Activated naive CD4-positive, alpha-beta T cell treated with anti-CD3 and anti-CD28 coated beads, Interleukin-2, amount 10 ng/mL, durations not matched to agents 7 days and 5 days (primary cell): ENCODE data around the gene WDR19.

Experiments
- CTCF ChIA-PET: fragments of 350-600 bp; sonication (Branson Sonifier 250); formaldehyde crosslinking; loops from one replicate; lab custom pipeline; 2021; ENCODE audit warnings: antibody characterized with exemption; lab: Charles Lee
- DNase-seq: peaks from one replicate; pipeline ENCODE4 v3.0.0-alpha.2; 2020
- H3K27ac Mint-ChIP-seq: one replicate; pipeline ENCODE4 v1.8.0; 2021; ENCODE audit warnings: mild to moderate bottlenecking, moderate library complexity, mixed read lengths
- H3K27me3 Mint-ChIP-seq: one replicate; pipeline ENCODE4 v1.8.0; 2021; ENCODE audit warnings: mild to moderate bottlenecking, mixed read lengths
- H3K36me3 Mint-ChIP-seq: one replicate; pipeline ENCODE4 v1.8.0; 2021; ENCODE audit warnings: mixed read lengths
- H3K4me1 Mint-ChIP-seq: one replicate; pipeline ENCODE4 v1.8.0; 2021; ENCODE audit warnings: mixed read lengths
- H3K4me3 Mint-ChIP-seq: one replicate; pipeline ENCODE4 v1.8.0; 2021; ENCODE audit warnings: mild to moderate bottlenecking, moderate library complexity, mixed read lengths
- H3K9me3 Mint-ChIP-seq: one replicate; pipeline ENCODE4 v1.8.0; 2021; ENCODE audit warnings: mixed read lengths

The WDR19 gene

GRCh38 chr4:39181520-39181904, 817 bp upstream of the WDR19 start:
- peaks cover 5% of the 10 kb centered on the region for H3K27me3 Mint-ChIP-seq
- no peak overlapping the region for H3K4me3 Mint-ChIP-seq
- no peaks in the 10 kb centered on the region for H3K9me3 Mint-ChIP-seq
- no peaks in the 10 kb centered on the region for H3K36me3 Mint-ChIP-seq
- CTCF ChIA-PET = interaction anchor here (0.5 to 1.0 kb wide), 10 partner anchors 8 to 543 kb away, joined by 3 to 4 read pairs (median 3); no protein-coding TSS in a partner anchor
- H3K27ac Mint-ChIP-seq = peak overlapping the region; percentile 65
- no peak for DNase-seq
- H3K4me1 Mint-ChIP-seq = peaks cover 10% of the 10 kb centered on the region

DNA sequence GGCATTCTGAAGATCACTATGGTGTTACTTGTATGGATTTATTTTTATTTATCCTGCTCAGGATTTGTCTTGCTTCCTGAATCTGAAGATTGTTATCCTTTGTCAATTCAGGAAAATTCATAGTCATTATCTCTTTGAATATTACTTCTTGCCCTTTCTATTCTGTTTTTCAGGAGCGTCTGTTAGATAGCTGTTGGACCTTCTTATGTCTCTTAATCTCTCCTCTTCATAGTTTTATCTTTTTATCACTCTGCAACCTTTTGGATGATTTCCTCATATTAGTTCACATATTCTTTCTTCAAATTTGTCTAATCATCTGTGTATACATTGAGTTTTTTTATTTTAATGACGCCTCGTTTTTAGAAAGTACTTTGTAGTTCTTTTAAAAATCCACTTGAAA, 19.6 kb downstream of the WDR19 start:
- Mint-ChIP-seq H3K36me3 (peaks cover 5% of the 10 kb centered on the region), H3K9me3 (no peaks in the 10 kb centered on the region), H3K4me3 (no peak overlapping the region), H3K27ac (no peak overlapping the region), H3K27me3 (no peaks in the 10 kb centered on the region), H3K4me1 (peaks cover 3% of the 10 kb centered on the region)
- no peak for DNase-seq
- CTCF ChIA-PET = interaction anchor here (0.8 kb wide), 1 partner anchor 278 kb away, joined by 4 read pairs; no protein-coding TSS in a partner anchor

GRCh38 chr4:39204543-39204942, 22.2 kb downstream of the WDR19 start:
- Mint-ChIP-seq H3K27ac (no peak overlapping the region), H3K4me3 (no peak overlapping the region), H3K9me3 (no peaks in the 10 kb centered on the region), H3K36me3 (peaks cover 13% of the 10 kb centered on the region), H3K27me3 (no peaks in the 10 kb centered on the region), H3K4me1 (peaks cover 3% of the 10 kb centered on the region)
- CTCF ChIA-PET = no interaction called here
- DNase-seq = no peak

DNA sequence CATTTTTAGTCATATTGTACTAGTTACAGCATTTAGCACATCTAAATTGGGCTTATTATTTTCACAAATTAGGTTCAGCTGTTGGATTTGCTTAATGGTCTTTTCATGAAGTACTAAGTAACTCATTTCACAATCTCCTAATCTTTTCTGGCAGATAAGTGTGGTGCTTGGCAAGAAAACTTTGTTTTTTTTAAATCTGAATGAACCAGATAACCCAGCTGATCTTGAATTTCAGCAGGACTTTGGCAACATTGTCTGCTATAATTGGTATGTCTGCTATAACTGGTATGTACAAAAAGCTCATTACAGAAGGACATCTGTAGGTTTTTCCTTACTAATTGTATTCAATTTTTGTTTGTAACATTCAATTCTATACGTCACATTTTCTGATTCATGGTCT, 22.7 kb downstream of the WDR19 start:
- Mint-ChIP-seq H3K27me3 (no peaks in the 10 kb centered on the region), H3K9me3 (no peaks in the 10 kb centered on the region), H3K4me1 (peaks cover 3% of the 10 kb centered on the region), H3K4me3 (no peak overlapping the region), H3K36me3 (peaks cover 13% of the 10 kb centered on the region), H3K27ac (no peak overlapping the region)
- DNase-seq = no peak
- CTCF ChIA-PET = no interaction called here

DNA sequence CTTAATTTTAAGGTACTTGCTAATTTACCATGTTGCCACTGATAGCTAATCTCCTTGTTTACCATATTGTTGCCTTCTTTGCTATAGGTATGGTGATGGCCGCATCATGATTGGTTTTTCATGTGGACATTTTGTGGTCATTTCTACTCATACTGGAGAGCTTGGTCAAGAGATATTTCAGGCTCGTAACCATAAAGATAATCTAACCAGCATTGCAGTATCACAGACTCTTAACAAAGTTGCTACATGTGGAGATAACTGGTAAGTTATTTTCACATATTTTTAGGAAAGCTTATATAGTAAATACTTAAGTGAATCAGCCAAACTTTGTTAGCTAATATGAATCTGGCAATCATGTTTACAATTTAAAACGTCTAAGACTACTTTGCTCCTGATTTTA, 23.1 kb downstream of the WDR19 start:
- Mint-ChIP-seq H3K36me3 (peaks cover 13% of the 10 kb centered on the region), H3K27ac (no peak overlapping the region), H3K4me3 (no peak overlapping the region), H3K4me1 (peaks cover 3% of the 10 kb centered on the region), H3K27me3 (no peaks in the 10 kb centered on the region), H3K9me3 (no peaks in the 10 kb centered on the region)
- CTCF ChIA-PET = no interaction called here
- DNase-seq = no peak

DNA sequence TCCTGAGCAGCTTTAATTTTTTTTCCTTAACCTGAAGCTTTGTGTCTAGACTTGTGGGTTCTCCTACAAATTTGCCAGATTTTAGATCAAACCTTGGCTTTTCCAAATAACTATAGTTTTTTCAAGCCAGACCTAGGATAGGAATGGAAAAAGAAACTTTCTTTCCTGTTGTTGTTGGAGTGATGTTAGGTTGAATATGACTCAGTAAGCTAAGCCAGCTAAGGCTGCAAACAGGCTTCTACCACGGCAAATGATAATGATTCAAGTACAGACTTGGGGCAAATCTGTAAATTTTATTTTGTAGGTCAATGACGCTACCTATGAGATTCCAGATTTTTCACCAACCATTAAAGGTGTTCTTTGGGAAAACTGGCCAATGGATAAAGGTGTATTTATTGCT, 45.6 kb downstream of the WDR19 start:
- no peaks in the 10 kb centered on the region for H3K9me3 Mint-ChIP-seq
- CTCF ChIA-PET = interaction anchor here (1.0 to 1.6 kb wide), 2 partner anchors 130 to 367 kb away, joined by 3 read pairs; no protein-coding TSS in a partner anchor
- H3K27ac Mint-ChIP-seq = no peak overlapping the region
- H3K27me3 Mint-ChIP-seq = no peaks in the 10 kb centered on the region
- no peak overlapping the region for H3K4me3 Mint-ChIP-seq
- DNase-seq = no peak
- no peaks in the 10 kb centered on the region for H3K36me3 Mint-ChIP-seq
- no peaks in the 10 kb centered on the region for H3K4me1 Mint-ChIP-seq

DNA sequence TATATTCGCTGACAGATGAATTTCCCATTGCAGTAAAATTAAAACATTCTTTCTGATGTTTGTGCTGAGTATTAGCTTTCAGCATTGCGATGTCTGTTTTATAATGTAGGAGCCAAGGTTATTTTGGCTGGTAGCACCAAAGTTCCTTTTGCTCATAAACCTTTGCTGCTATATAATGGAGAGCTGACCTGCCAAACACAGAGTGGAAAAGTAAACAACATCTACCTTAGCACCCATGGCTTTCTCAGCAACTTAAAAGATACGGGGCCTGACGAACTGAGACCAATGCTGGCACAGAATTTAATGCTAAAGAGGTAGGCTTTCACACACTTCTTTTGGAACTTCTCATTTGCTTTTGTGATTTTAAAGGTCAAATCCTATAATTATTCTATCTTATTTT, 46.0 kb downstream of the WDR19 start:
- H3K4me1 Mint-ChIP-seq = no peaks in the 10 kb centered on the region
- CTCF ChIA-PET = interaction anchor here (1.0 to 1.6 kb wide), 2 partner anchors 130 to 368 kb away, joined by 3 read pairs; no protein-coding TSS in a partner anchor
- H3K27me3 Mint-ChIP-seq = no peaks in the 10 kb centered on the region
- H3K9me3 Mint-ChIP-seq = no peaks in the 10 kb centered on the region
- no peak overlapping the region for H3K27ac Mint-ChIP-seq
- no peak overlapping the region for H3K4me3 Mint-ChIP-seq
- H3K36me3 Mint-ChIP-seq = no peaks in the 10 kb centered on the region
- DNase-seq = no peak

DNA sequence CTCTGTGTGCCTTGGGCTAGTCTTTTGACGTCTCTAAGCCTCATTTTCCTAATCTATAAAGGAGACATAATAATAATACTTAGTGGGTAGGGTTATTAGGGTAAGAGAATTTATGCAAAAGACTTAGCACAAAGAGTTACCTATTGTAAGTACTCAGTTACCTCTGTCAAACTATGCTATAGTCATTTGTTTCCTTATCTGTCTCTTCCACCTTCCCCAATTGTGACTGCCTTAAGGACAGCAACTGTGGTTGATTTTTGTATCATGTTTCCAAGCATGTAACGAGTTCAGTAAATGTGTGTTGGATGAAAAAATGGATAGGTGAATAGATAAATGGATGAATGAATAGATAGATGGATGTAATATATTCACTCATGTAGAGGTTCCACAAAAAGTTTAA, 48.1 kb downstream of the WDR19 start:
- DNase-seq = no peak
- Mint-ChIP-seq H3K27ac (no peak overlapping the region), H3K4me3 (no peak overlapping the region), H3K36me3 (peaks cover 1% of the 10 kb centered on the region), H3K4me1 (no peaks in the 10 kb centered on the region), H3K9me3 (no peaks in the 10 kb centered on the region), H3K27me3 (no peaks in the 10 kb centered on the region)
- CTCF ChIA-PET = no interaction called here

- Mint-ChIP-seq H3K36me3 (peaks cover 6% of the 10 kb centered on the region), H3K4me1 (no peaks in the 10 kb centered on the region), H3K27ac (no peak overlapping the region), H3K27me3 (no peaks in the 10 kb centered on the region), H3K4me3 (no peak overlapping the region), H3K9me3 (no peaks in the 10 kb centered on the region)
- CTCF ChIA-PET = no interaction called here
- no peak for DNase-seq
Measured at GRCh38 chr4:39231660-39232059, 49.3 kb downstream of the WDR19 start.

DNA sequence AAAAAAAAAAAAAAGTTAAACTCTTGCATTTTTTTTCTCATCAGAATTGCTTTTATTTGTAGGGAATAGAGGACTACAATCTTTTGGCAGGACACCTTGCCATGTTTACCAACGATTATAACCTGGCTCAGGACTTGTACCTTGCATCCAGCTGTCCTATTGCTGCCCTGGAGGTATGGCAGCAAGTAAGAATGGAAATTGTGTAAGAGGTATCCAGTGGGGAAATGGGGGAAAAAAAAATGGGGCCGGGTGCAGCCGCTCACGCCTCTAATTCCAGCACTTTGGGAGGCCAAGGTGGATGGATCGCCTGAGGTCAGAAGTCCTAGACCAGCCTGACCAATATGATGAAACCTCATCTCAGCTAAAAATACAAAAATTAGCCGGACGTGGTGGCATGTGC, 49.8 kb downstream of the WDR19 start:
- CTCF ChIA-PET = no interaction called here
- Mint-ChIP-seq H3K27ac (no peak overlapping the region), H3K4me3 (no peak overlapping the region), H3K27me3 (no peaks in the 10 kb centered on the region), H3K9me3 (no peaks in the 10 kb centered on the region), H3K4me1 (no peaks in the 10 kb centered on the region), H3K36me3 (peaks cover 6% of the 10 kb centered on the region)
- DNase-seq = no peak

DNA sequence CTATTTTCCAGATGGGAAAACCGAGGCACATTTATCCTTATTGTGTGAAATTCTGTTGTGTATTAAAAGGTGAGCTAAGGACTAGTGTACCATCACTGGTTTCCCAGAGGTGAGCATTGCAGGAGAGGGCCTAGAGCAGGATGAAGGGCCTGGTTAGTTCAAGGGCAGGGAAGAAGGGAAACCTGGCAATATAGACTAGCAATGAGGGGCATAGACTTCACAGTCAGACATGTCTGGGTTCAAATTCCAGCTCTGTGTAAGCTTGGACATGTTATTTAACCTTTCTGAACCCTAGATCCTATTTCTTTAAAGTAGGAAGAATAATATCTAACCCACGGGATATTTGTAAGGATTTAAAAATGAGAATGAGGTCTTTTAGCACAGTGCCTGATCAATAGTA, 50.8 kb downstream of the WDR19 start:
- Mint-ChIP-seq H3K36me3 (peaks cover 6% of the 10 kb centered on the region), H3K9me3 (no peaks in the 10 kb centered on the region), H3K27me3 (no peaks in the 10 kb centered on the region), H3K4me1 (no peaks in the 10 kb centered on the region), H3K27ac (no peak overlapping the region), H3K4me3 (no peak overlapping the region)
- CTCF ChIA-PET = no interaction called here
- no peak for DNase-seq

DNA sequence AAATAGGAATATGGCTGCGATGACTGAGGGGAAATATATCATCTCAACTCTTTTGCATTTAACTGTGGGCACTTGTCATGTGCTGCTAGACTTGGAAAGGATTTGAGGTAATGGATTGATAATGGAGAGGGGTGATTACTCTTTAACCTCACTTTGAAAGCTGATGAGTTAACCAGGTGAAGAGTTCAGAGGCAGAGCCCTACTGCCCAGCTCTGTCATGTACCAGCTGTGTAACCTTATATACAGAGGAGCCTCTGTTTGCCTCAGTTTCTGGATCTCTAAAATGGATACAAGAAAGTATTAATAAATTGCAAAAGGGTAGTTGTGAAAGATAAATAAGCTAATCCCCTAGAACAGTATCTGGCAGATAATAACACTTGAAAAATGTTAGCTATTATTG, 51.5 kb downstream of the WDR19 start:
- Mint-ChIP-seq H3K4me1 (no peaks in the 10 kb centered on the region), H3K4me3 (no peak overlapping the region), H3K27me3 (no peaks in the 10 kb centered on the region), H3K9me3 (no peaks in the 10 kb centered on the region), H3K36me3 (peaks cover 6% of the 10 kb centered on the region), H3K27ac (no peak overlapping the region)
- DNase-seq = no peak
- CTCF ChIA-PET = interaction anchor here (1.2 kb wide), 1 partner anchor 98 kb away, joined by 3 read pairs; no protein-coding TSS in a partner anchor

DNA sequence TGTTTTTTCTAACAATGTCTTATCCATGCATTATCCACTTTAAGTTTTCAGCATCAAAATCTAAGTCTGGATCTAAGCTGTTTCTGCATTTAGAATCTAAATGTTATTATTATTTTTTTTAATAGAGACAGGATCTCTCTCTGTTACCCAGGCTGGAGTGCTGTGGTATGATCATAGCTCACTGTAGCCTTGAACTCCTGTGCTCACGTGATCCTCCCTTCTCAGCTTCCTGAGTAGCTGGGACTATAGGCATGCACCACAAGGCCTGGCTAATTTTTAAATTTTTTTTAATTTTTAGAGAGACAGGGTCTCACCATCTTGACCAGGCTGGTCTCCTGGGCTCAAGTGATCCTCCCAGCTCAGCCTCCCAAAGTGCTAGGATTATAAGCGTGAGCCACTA, 52.7 kb downstream of the WDR19 start:
- H3K4me1 Mint-ChIP-seq = no peaks in the 10 kb centered on the region
- H3K27me3 Mint-ChIP-seq = no peaks in the 10 kb centered on the region
- H3K4me3 Mint-ChIP-seq = no peak overlapping the region
- no peak for DNase-seq
- H3K36me3 Mint-ChIP-seq = peaks cover 6% of the 10 kb centered on the region
- CTCF ChIA-PET = interaction anchor here (0.6 to 1.2 kb wide), 3 partner anchors 99 to 374 kb away, joined by 3 to 5 read pairs (median 3); no protein-coding TSS in a partner anchor
- no peak overlapping the region for H3K27ac Mint-ChIP-seq
- H3K9me3 Mint-ChIP-seq = no peaks in the 10 kb centered on the region

DNA sequence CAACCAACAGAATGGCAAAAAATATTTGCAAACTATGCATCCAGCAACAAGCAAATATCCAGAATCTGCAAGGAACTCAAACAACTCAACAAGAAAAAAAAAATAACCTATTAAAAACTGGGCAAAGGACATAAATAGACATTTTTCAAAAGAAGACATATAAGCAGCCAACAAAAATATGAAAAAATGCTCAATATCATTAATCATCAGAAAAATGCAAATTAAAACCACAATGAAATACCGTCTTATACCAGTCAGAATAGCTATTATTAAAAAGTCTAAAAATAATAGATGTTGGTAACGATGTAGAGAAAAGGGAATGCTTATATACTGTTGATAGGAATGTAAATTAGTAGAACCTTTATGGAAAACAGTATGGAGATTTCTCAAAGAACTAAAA, 53.4 kb downstream of the WDR19 start:
- no peak overlapping the region for H3K4me3 Mint-ChIP-seq
- CTCF ChIA-PET = no interaction called here

DNA sequence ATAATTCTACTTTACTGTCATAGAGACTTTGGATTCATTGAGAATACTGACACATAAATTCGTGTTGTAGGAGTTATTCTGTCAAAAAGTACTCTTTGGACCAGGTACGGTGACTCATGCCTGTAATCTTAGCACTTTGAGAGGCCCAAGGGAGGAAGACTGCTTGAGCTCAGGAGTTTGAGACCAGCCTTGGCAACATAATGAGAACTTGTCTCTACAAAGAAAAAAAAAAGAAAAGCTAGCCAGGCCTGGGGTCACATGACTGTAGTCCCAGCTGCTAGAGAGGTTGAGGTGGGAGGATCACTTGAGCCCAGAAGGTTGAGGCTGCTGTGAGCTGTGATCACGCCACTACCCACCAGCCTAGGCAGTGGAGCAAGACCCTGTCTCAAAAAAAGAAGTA, 54.9 kb downstream of the WDR19 start:
- DNase-seq = no peak
- peaks cover 2% of the 10 kb centered on the region for H3K4me1 Mint-ChIP-seq
- CTCF ChIA-PET = no interaction called here
- H3K4me3 Mint-ChIP-seq = no peak overlapping the region
- H3K27ac Mint-ChIP-seq = no peak overlapping the region
- H3K27me3 Mint-ChIP-seq = no peaks in the 10 kb centered on the region
- peaks cover 6% of the 10 kb centered on the region for H3K36me3 Mint-ChIP-seq
- H3K9me3 Mint-ChIP-seq = no peaks in the 10 kb centered on the region

More for the DNA sequence above, 53.4 kb downstream of the WDR19 start:
- Mint-ChIP-seq H3K4me1 (peaks cover 2% of the 10 kb centered on the region), H3K27me3 (no peaks in the 10 kb centered on the region), H3K27ac (no peak overlapping the region), H3K9me3 (no peaks in the 10 kb centered on the region), H3K36me3 (peaks cover 6% of the 10 kb centered on the region)
- no peak for DNase-seq

GRCh38 chr4:39243462-39243861, 61.1 kb downstream of the WDR19 start:
- no peaks in the 10 kb centered on the region for H3K27me3 Mint-ChIP-seq
- CTCF ChIA-PET = no interaction called here
- H3K27ac Mint-ChIP-seq = no peak overlapping the region
- peaks cover 2% of the 10 kb centered on the region for H3K4me1 Mint-ChIP-seq
- no peaks in the 10 kb centered on the region for H3K9me3 Mint-ChIP-seq
- peaks cover 3% of the 10 kb centered on the region for H3K36me3 Mint-ChIP-seq
- H3K4me3 Mint-ChIP-seq = no peak overlapping the region
- DNase-seq = no peak
